ENCODE results near the gene GRM4. TPM values are rescaled to one million over a fixed set of nuclear protein-coding genes. Genes with fewer than 3 reads are reported as not detected.

Gene GRM4
- total RNA-seq, 1 donor from 2014 or later: not detected

- DNase-seq (ENCODE audit: missing footprints) (no peak), ATAC-seq (no peak)
- intact Hi-C loops (cut with DNase I): no loop called here
Measured at GRCh38 chr6:33983721-33984465, 162.0 kb downstream of the GRM4 start.

- intact Hi-C loops (cut with DNase I): no loop called here
Measured at GRCh38 chr6:33983109-33983716, 162.7 kb downstream of the GRM4 start.

GRCh38 chr6:33981861-33982260 is 164.0 kb downstream of the GRM4 start:
- intact Hi-C loops (cut with DNase I): no loop called here
- DNase-seq (ENCODE audit: missing footprints): no peak
- ATAC-seq: no peak

More at GRCh38 chr6:33983109-33983716, 162.7 kb downstream of the GRM4 start:
- DNase-seq (ENCODE audit: missing footprints) (no peak), ATAC-seq (peak; percentile 62)

- intact Hi-C loops (cut with DNase I): no loop called here
- DNase-seq (ENCODE audit: missing footprints) (no peak), ATAC-seq (no peak)
Measured at GRCh38 chr6:33981421-33981820, 164.5 kb downstream of the GRM4 start.

- intact Hi-C loops (cut with DNase I): no loop called here
- ATAC-seq: no peak
- DNase-seq (ENCODE audit: missing footprints): no peak
Measured at GRCh38 chr6:33980176-33981175, 165.4 kb downstream of the GRM4 start.

- intact Hi-C loops (cut with DNase I): no loop called here
- no peak for DNase-seq (ENCODE audit: missing footprints)
- no peak for ATAC-seq
Measured at GRCh38 chr6:33979750-33980149, 166.1 kb downstream of the GRM4 start.

- intact Hi-C loops (cut with DNase I): no loop called here
- no peak for DNase-seq (ENCODE audit: missing footprints)
- ATAC-seq: no peak
Measured at GRCh38 chr6:33978412-33979150, 167.3 kb downstream of the GRM4 start.

GRCh38 chr6:33977606-33978411 is 168.1 kb downstream of the GRM4 start:
- intact Hi-C loops (cut with DNase I): no loop called here
- no peak for ATAC-seq
- no peak for DNase-seq (ENCODE audit: missing footprints)

- no peak for ATAC-seq
- intact Hi-C loops (cut with DNase I): no loop called here
- DNase-seq (ENCODE audit: missing footprints): no peak
Measured at GRCh38 chr6:33976437-33977360, 169.2 kb downstream of the GRM4 start.

- intact Hi-C loops (cut with DNase I): no loop called here
- no peak for ATAC-seq
- DNase-seq (ENCODE audit: missing footprints): no peak
Measured at GRCh38 chr6:33975661-33976436, 170.0 kb downstream of the GRM4 start.

GRCh38 chr6:33974471-33974870 is 171.4 kb downstream of the GRM4 start:
- ATAC-seq: no peak

GRCh38 chr6:33974030-33974429 is 171.9 kb downstream of the GRM4 start:
- ATAC-seq: no peak
- DNase-seq (ENCODE audit: missing footprints): no peak
- intact Hi-C loops (cut with DNase I): no loop called here

More at GRCh38 chr6:33974471-33974870, 171.4 kb downstream of the GRM4 start:
- intact Hi-C loops (cut with DNase I): no loop called here
- DNase-seq (ENCODE audit: missing footprints): no peak

GRCh38 chr6:33971580-33971979 is 174.3 kb downstream of the GRM4 start:
- DNase-seq (ENCODE audit: missing footprints) (no peak), ATAC-seq (no peak)
- intact Hi-C loops (cut with DNase I): no loop called here

All from Right ventricle myocardium inferior (tissue), 1 donor.